ENCODE measurements around the gene ZNF98.

Gene ZNF98

GRCh38 chr19:22422211-22422610 lies at the start of gene ZNF98:
ZNF98 (minus strand) TSS chr19:22422346; CDS start chr19:22422224, 122 bp downstream.
- DNase-seq (ENCODE audit: low spot score) = no peak

- DNase-seq (ENCODE audit: low spot score) = no peak
Observed at GRCh38 chr19:22446605-22447004, 24.5 kb upstream of the ZNF98 start.

- no peak for DNase-seq (ENCODE audit: low spot score)
Observed at GRCh38 chr19:22438011-22438410, 15.9 kb upstream of the ZNF98 start.

GRCh38 chr19:22427960-22428913 lies 6.1 kb upstream of the ZNF98 start:
- DNase-seq (ENCODE audit: low spot score) = no peak

GRCh38 chr19:22427547-22427946 lies 5.4 kb upstream of the ZNF98 start:
- DNase-seq (ENCODE audit: low spot score) = no peak

GRCh38 chr19:22426901-22427300 lies 4.8 kb upstream of the ZNF98 start:
- DNase-seq (ENCODE audit: low spot score) = no peak

- no peak for DNase-seq (ENCODE audit: low spot score)
Observed at GRCh38 chr19:22421797-22422196, 349 bp downstream of the ZNF98 start.

GRCh38 chr19:22354665-22355064 lies 67.5 kb downstream of the ZNF98 start:
- DNase-seq (ENCODE audit: low spot score) = no peak
